GM12891 (cell line): ENCODE results near the gene BARD1.

ENCODE experiments used
- POLR2A ChIP-seq: IDR thresholded peaks from 2 replicates; pipeline ENCODE4 v1.6.1; 2011; ENCODE audit warnings: low read depth, low read length, control low read depth
- POLR2AphosphoS5 ChIP-seq: IDR thresholded peaks from 2 replicates; pipeline ENCODE4 v1.6.1; 2011; ENCODE audit warnings: low read depth, low read length, control low read depth
- SPI1 ChIP-seq: IDR thresholded peaks from 2 replicates; pipeline ENCODE4 v1.6.1; 2011; ENCODE audit warnings: low read depth, low read length, control low read depth
- TAF1 ChIP-seq: IDR thresholded peaks from 2 replicates; pipeline ENCODE4 v1.6.1; 2011; ENCODE audit warnings: low read depth, low read length, control low read depth

- TF ChIP-seq POLR2AphosphoS5 (no peak), POLR2A (no peak), TAF1 (no peak), SPI1 (no peak)
Measured at GRCh38 chr2:214800180-214800579, 9.3 kb downstream of the BARD1 start.
